Upper lobe of right lung (tissue), 1 donor: Measurements from ENCODE around the gene DMWD. TPM values are rescaled to one million over a fixed set of nuclear protein-coding genes. Genes with fewer than 3 reads are reported as not detected.

Source experiments
- ATAC-seq: fragments of 200-7000 bp; cut with Tn5 transposase; one replicate; pipeline ENCODE4 v1.9.1; 2020; ENCODE audit warnings: mild to moderate bottlenecking, moderate library complexity
- DNase-seq: peaks from one replicate; pipeline ENCODE4 v3.0.0-alpha.2; 2020
- H3K27ac ChIP-seq: fragments of 200-600 bp; one replicate; pipeline ENCODE4 v1.8.0; 2022
- H3K27me3 ChIP-seq: fragments of 200-600 bp; one replicate; pipeline ENCODE4 v1.8.0; 2022; ENCODE audit warnings: mild to moderate bottlenecking
- H3K36me3 ChIP-seq: fragments of 200-600 bp; one replicate; pipeline ENCODE4 v1.8.0; 2022
- H3K4me1 ChIP-seq: fragments of 200-600 bp; one replicate; pipeline ENCODE4 v1.8.0; 2022
- H3K4me3 ChIP-seq: fragments of 200-600 bp; one replicate; pipeline ENCODE4 v1.8.0; 2022; ENCODE audit warnings: mild to moderate bottlenecking
- H3K9me3 ChIP-seq: fragments of 200-600 bp; one replicate; pipeline ENCODE4 v1.8.0; 2022
- CTCF ChIP-seq: fragments of 200-600 bp; IDR thresholded peaks from one replicate; pipeline ENCODE4 v1.8.0; 2022; ENCODE audit warnings: antibody characterized with exemption
- intact Hi-C: fragments of 100-400 bp; cut with DNase I; formaldehyde crosslinking; loops from one replicate; pipeline ENCODE4 v1.11.0; 2022
- total RNA-seq: library from RNA; stranded (reverse); fragmentation: NEBNext Ultra II Directional; extraction: Animal tissue kit (Norgen Biotek cat#: 25700); gene quantifications from one replicate; pipeline ENCODE4 v1.2.1, GENCODE V29; 2021
- donor health status: DM: no; HTN: yes; CAD: no; lungs with severe emphysema.

The DMWD gene
- total RNA-seq, 1 donor from 2014 or later = 58.7 TPM

- no peaks in the 10 kb centered on the region for H3K9me3 ChIP-seq
- no peak for TF ChIP-seq CTCF
- H3K27me3 ChIP-seq = no peaks in the 10 kb centered on the region
- intact Hi-C loops = no loop called here
- H3K27ac ChIP-seq = no peak overlapping the region
- ATAC-seq (no peak), DNase-seq (no peak)
- peak overlapping the region; percentile 25 for H3K4me3 ChIP-seq
- H3K36me3 ChIP-seq = peaks cover 15% of the 10 kb centered on the region
- peaks cover 3% of the 10 kb centered on the region for H3K4me1 ChIP-seq
Measured at GRCh38 chr19:45815481-45816216, 23.0 kb upstream of the DMWD start.

GRCh38 chr19:45814851-45815480 is 22.3 kb upstream of the DMWD start, which contains the start of gene RSPH6A:
Gene RSPH6A (minus strand): TSS chr19:45815308. CDS start chr19:45815176, 132 bp downstream.
- H3K4me3 ChIP-seq = peak within 1 kb of the TSS; percentile 25
- intact Hi-C loops = no loop called here
- ATAC-seq (no peak), DNase-seq (no peak)
- H3K4me1 ChIP-seq = peaks cover 3% of the 10 kb centered on the region
- no peak for TF ChIP-seq CTCF
- H3K36me3 ChIP-seq = peaks cover 8% of the 10 kb centered on the region
- no peak within 1 kb of the TSS for H3K27ac ChIP-seq
- H3K9me3 ChIP-seq = no peaks in the 10 kb centered on the region
- H3K27me3 ChIP-seq = no peaks in the 10 kb centered on the region

GRCh38 chr19:45814166-45814780 is 21.6 kb upstream of the DMWD start:
- Histone ChIP-seq H3K27me3 (no peaks in the 10 kb centered on the region), H3K4me1 (peaks cover 3% of the 10 kb centered on the region), H3K9me3 (no peaks in the 10 kb centered on the region), H3K36me3 (peaks cover 1% of the 10 kb centered on the region), H3K27ac (no peak overlapping the region), H3K4me3 (no peak overlapping the region)
- intact Hi-C loops = no loop called here
- no peak for ATAC-seq
- TF ChIP-seq CTCF = no peak
- DNase-seq = no peak

GRCh38 chr19:45812297-45812696 is 19.7 kb upstream of the DMWD start:
- no peak for TF ChIP-seq CTCF
- DNase-seq (no peak), ATAC-seq (no peak)
- peaks cover 3% of the 10 kb centered on the region for H3K4me1 ChIP-seq
- H3K27ac ChIP-seq = no peak overlapping the region
- no peaks in the 10 kb centered on the region for H3K36me3 ChIP-seq
- H3K4me3 ChIP-seq = no peak overlapping the region
- intact Hi-C loops = no loop called here
- no peaks in the 10 kb centered on the region for H3K27me3 ChIP-seq
- no peaks in the 10 kb centered on the region for H3K9me3 ChIP-seq

GRCh38 chr19:45809643-45810159 is 17.1 kb upstream of the DMWD start:
- H3K9me3 ChIP-seq = no peaks in the 10 kb centered on the region
- TF ChIP-seq CTCF = no peak
- no peaks in the 10 kb centered on the region for H3K27me3 ChIP-seq
- no peak for DNase-seq
- H3K36me3 ChIP-seq = no peaks in the 10 kb centered on the region
- no peak overlapping the region for H3K4me3 ChIP-seq
- peaks cover 3% of the 10 kb centered on the region for H3K4me1 ChIP-seq
- no peak for ATAC-seq
- no peak overlapping the region for H3K27ac ChIP-seq
- intact Hi-C loops = no loop called here
